GM23338 (cell line): ENCODE measurements around the gene KLRC3. TPM values are rescaled to one million over a fixed set of nuclear protein-coding genes. Genes with fewer than 3 reads are reported as not detected.

Experiments used
- CREB1 ChIP-seq: fragments of 250-450 bp; sonication (Bioruptor Pico); IDR thresholded peaks from 2 replicates; pipeline ENCODE4 v1.5.0; 2020; ENCODE audit warnings: low read depth, mild to moderate bottlenecking, moderate library complexity
- ETS1 ChIP-seq: IDR thresholded peaks from 2 replicates; pipeline ENCODE4 v1.6.1; 2016; ENCODE audit warnings: antibody characterized with exemption
- JUNB ChIP-seq: IDR thresholded peaks from one replicate; pipeline ENCODE4 v1.6.1; 2016; ENCODE audit warnings: antibody characterized with exemption; ENCODE audit not compliant: unreplicated experiment
- NANOG ChIP-seq: IDR thresholded peaks from 2 replicates; pipeline ENCODE4 v1.6.1; 2016; ENCODE audit warnings: antibody characterized with exemption, borderline replicate concordance
- POLR2AphosphoS5 ChIP-seq: IDR thresholded peaks from 2 replicates; pipeline ENCODE4 v1.6.1; 2016; ENCODE audit warnings: antibody characterized with exemption, low read depth
- ZNF114 ChIP-seq: fragments of 250-450 bp; sonication (Bioruptor Pico); IDR thresholded peaks from 2 replicates; pipeline ENCODE4 v1.5.0; 2020; ENCODE audit warnings: mild to moderate bottlenecking, moderate library complexity
- polyA plus RNA-seq: library from polyadenylated mRNA; unstranded; fragments of >200 nt; fragmentation: Nextera tagmentation; extraction: Ambion mirVana; gene quantifications from 2 replicates; pipeline ENCODE4 v1.2.1, GENCODE V29; 2016
- total RNA-seq: library from RNA; depleted of rRNA; stranded (reverse); fragments of >200 nt; shearing (Covaris generic); gene quantifications from 2 replicates; pipeline ENCODE4 v1.2.3, GENCODE V29; 2014
- TF ChIP-seq, protein P1 (sequence below): fragments of 250-450 bp; sonication (Bioruptor Pico); IDR thresholded peaks from 2 replicates; pipeline ENCODE4 v1.5.0; 2020; ENCODE audit warnings: mild to moderate bottlenecking, moderate library complexity
- TF ChIP-seq, protein P2 (sequence below), 2 experiments: fragments of 200-600 bp in 1 of 2; sonication (generic) in 1 of 2; conservative IDR thresholded peaks; 2 replicates each; pipeline versions ENCODE4 v1.5.1 to v1.6.1; 2016 to 2017; ENCODE audit warnings: antibody characterized with exemption in 2 of 2, low read depth in 2 of 2, mild to moderate bottlenecking in 2 of 2, moderate library complexity in 1 of 2

The KLRC3 gene
- total and polyA plus RNA-seq, 2 experiments from 2014 or later: not detected

DNA sequence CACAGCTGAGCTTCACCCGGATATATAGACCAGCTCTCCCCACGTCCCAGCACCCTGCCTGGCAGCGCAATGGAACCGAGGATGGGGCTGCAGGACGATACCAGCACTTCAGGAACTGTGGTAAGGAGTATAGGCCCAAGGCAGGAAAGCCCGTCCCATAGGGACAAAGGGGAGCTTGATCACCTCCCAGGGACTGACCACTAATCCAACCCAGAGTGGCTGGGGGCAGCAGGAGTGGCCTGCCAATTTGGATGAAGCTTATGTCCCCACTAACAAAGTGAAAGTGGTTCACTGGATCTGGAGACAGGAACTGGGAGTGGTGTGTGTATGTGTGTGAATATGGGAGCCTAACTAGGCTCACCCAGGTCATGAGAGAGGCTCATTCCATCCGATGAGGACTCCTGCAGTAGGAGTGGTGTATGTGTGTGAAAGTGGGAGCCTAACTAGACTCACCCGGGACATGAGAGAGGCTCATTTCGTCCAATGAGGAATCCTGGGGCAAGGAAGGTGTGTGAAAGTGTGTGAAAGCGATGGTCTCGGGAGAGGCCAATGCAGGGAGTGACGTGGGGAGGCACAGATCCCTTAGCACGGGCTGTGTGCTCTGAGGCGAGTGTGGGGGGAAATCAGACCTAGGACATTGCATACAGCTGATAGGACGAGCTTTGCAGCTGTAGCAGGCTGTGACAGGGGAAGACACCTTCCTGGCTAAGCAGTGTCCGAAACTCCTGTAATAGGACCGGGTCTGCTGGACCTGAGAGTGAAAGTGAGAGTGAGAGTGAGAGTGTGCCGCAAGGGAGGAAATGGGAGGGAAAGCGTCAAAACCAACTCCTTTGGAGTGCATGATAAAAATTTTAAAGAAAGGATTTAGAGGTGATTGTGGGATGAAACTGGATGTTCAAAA is 56.2 kb downstream of the KLRC3 start (continued):
- TF ChIP-seq, protein P1, sequence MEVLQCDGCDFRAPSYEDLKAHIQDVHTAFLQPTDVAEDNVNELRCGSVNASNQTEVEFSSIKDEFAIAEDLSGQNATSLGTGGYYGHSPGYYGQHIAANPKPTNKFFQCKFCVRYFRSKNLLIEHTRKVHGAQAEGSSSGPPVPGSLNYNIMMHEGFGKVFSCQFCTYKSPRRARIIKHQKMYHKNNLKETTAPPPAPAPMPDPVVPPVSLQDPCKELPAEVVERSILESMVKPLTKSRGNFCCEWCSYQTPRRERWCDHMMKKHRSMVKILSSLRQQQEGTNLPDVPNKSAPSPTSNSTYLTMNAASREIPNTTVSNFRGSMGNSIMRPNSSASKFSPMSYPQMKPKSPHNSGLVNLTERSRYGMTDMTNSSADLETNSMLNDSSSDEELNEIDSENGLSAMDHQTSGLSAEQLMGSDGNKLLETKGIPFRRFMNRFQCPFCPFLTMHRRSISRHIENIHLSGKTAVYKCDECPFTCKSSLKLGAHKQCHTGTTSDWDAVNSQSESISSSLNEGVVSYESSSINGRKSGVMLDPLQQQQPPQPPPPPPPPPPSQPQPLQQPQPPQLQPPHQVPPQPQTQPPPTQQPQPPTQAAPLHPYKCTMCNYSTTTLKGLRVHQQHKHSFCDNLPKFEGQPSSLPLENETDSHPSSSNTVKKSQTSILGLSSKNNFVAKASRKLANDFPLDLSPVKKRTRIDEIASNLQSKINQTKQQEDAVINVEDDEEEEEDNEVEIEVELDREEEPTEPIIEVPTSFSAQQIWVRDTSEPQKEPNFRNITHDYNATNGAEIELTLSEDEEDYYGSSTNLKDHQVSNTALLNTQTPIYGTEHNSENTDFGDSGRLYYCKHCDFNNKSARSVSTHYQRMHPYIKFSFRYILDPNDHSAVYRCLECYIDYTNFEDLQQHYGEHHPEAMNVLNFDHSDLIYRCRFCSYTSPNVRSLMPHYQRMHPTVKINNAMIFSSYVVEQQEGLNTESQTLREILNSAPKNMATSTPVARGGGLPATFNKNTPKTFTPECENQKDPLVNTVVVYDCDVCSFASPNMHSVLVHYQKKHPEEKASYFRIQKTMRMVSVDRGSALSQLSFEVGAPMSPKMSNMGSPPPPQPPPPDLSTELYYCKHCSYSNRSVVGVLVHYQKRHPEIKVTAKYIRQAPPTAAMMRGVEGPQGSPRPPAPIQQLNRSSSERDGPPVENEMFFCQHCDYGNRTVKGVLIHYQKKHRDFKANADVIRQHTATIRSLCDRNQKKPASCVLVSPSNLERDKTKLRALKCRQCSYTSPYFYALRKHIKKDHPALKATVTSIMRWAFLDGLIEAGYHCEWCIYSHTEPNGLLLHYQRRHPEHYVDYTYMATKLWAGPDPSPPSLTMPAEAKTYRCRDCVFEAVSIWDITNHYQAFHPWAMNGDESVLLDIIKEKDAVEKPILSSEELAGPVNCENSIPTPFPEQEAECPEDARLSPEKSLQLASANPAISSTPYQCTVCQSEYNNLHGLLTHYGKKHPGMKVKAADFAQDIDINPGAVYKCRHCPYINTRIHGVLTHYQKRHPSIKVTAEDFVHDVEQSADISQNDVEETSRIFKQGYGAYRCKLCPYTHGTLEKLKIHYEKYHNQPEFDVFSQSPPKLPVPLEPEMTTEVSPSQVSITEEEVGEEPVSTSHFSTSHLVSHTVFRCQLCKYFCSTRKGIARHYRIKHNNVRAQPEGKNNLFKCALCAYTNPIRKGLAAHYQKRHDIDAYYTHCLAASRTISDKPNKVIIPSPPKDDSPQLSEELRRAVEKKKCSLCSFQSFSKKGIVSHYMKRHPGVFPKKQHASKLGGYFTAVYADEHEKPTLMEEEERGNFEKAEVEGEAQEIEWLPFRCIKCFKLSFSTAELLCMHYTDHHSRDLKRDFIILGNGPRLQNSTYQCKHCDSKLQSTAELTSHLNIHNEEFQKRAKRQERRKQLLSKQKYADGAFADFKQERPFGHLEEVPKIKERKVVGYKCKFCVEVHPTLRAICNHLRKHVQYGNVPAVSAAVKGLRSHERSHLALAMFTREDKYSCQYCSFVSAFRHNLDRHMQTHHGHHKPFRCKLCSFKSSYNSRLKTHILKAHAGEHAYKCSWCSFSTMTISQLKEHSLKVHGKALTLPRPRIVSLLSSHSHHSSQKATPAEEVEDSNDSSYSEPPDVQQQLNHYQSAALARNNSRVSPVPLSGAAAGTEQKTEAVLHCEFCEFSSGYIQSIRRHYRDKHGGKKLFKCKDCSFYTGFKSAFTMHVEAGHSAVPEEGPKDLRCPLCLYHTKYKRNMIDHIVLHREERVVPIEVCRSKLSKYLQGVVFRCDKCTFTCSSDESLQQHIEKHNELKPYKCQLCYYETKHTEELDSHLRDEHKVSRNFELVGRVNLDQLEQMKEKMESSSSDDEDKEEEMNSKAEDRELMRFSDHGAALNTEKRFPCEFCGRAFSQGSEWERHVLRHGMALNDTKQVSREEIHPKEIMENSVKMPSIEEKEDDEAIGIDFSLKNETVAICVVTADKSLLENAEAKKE: no peak
- TF ChIP-seq CREB1 (CRISPR knock-in tag) (no peak), JUNB (no peak), POLR2AphosphoS5 (no peak), NANOG (no peak), ZNF114 (CRISPR knock-in tag) (no peak), ETS1 (no peak)
- TF ChIP-seq, protein P2, sequence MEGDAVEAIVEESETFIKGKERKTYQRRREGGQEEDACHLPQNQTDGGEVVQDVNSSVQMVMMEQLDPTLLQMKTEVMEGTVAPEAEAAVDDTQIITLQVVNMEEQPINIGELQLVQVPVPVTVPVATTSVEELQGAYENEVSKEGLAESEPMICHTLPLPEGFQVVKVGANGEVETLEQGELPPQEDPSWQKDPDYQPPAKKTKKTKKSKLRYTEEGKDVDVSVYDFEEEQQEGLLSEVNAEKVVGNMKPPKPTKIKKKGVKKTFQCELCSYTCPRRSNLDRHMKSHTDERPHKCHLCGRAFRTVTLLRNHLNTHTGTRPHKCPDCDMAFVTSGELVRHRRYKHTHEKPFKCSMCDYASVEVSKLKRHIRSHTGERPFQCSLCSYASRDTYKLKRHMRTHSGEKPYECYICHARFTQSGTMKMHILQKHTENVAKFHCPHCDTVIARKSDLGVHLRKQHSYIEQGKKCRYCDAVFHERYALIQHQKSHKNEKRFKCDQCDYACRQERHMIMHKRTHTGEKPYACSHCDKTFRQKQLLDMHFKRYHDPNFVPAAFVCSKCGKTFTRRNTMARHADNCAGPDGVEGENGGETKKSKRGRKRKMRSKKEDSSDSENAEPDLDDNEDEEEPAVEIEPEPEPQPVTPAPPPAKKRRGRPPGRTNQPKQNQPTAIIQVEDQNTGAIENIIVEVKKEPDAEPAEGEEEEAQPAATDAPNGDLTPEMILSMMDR (conservative IDR thresholded peaks at IDR 0.05; ENCODE audit: low read depth in 2 of 2): no peak
